Endothelial cell of umbilical vein (primary cell): ENCODE measurements around the gene TAS1R2.

Source experiments
- EZH2 ChIP-seq: IDR thresholded peaks from 2 replicates; pipeline ENCODE4 v1.6.1; 2012; ENCODE audit warnings: borderline replicate concordance, low read depth, mild to moderate bottlenecking, moderate library complexity, low read length, inconsistent platforms; ENCODE audit not compliant: severe bottlenecking
- FOS ChIP-seq: IDR thresholded peaks from 2 replicates; pipeline ENCODE4 v1.6.1; 2011; ENCODE audit warnings: mild to moderate bottlenecking, low read length, moderate library complexity, borderline replicate concordance; ENCODE audit not compliant: insufficient read depth
- JUN ChIP-seq: IDR thresholded peaks from 2 replicates; pipeline ENCODE4 v1.6.1; 2011; ENCODE audit warnings: borderline replicate concordance, low read depth; ENCODE audit not compliant: insufficient read length, insufficient read depth
- MYC ChIP-seq: IDR thresholded peaks from one replicate; pipeline ENCODE4 v1.6.1; 2011; ENCODE audit warnings: mild to moderate bottlenecking, low read depth, low read length
- POLR2A ChIP-seq: IDR thresholded peaks from 2 replicates; pipeline ENCODE4 v1.6.1; 2012; ENCODE audit warnings: low read depth, mild to moderate bottlenecking, control low read depth, low read length
- POLR2AphosphoS5 ChIP-seq: IDR thresholded peaks from 2 replicates; pipeline ENCODE4 v1.6.1; 2012; ENCODE audit warnings: low read depth, mild to moderate bottlenecking, control low read depth, low read length, moderate library complexity; ENCODE audit not compliant: insufficient read depth
- TF ChIP-seq, protein P1 (sequence below), 2 donors: IDR thresholded peaks; 1 replicate in 1 of 2; 2 replicates in 1 of 2; pipeline ENCODE4 v1.5.1; 2011; ENCODE audit warnings: low read length in 2 of 2, mild to moderate bottlenecking in 2 of 2, moderate library complexity in 2 of 2, control low read depth in 1 of 2, inconsistent platforms in 1 of 2, low read depth in 1 of 2; ENCODE audit not compliant: insufficient read depth in 1 of 2; ENCODE audit errors: extremely low read depth in 1 of 2
- TF ChIP-seq, protein P2 (sequence below): IDR thresholded peaks from 2 replicates; pipeline ENCODE4 v1.6.1; 2011; ENCODE audit not compliant: insufficient read depth, insufficient read length

DNA sequence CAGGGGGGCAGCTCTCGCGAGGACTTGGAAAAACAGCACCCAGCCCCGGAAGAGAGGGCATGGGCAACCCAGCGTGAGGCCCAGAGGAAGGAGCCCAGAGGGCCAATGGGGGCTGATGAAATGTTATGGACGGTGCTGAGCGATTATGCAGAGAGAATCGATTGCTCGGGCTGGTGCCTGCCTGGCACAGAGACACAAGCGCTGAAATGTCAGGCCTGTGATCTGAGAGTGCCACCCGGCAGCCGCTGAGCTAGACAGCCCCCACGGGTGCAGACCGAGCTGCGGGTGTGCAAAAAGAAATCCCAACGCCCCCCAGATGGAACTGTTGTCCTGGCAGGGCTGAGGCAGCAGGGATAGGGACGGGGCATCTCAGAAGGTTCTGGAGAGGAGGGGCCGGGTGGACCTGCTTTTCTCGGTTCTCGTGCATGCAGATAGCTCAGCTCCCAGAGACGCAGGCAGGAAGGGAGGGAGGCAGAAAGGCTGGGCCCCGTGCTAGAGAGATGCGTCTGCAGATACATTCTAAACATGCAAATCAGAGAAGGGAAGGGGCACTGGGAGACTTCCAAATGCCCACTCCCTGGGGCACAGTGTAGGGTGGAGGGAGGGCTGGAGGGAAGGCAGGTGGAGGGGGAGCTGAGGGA lies 41.5 kb downstream of the TAS1R2 start:
- TF ChIP-seq POLR2A = no peak
- TF ChIP-seq, protein P1, sequence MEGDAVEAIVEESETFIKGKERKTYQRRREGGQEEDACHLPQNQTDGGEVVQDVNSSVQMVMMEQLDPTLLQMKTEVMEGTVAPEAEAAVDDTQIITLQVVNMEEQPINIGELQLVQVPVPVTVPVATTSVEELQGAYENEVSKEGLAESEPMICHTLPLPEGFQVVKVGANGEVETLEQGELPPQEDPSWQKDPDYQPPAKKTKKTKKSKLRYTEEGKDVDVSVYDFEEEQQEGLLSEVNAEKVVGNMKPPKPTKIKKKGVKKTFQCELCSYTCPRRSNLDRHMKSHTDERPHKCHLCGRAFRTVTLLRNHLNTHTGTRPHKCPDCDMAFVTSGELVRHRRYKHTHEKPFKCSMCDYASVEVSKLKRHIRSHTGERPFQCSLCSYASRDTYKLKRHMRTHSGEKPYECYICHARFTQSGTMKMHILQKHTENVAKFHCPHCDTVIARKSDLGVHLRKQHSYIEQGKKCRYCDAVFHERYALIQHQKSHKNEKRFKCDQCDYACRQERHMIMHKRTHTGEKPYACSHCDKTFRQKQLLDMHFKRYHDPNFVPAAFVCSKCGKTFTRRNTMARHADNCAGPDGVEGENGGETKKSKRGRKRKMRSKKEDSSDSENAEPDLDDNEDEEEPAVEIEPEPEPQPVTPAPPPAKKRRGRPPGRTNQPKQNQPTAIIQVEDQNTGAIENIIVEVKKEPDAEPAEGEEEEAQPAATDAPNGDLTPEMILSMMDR (IDR thresholded peaks at IDR 0.05; ENCODE audit: extremely low read depth in 1 of 2, insufficient read depth in 1 of 2, low read depth in 1 of 2, low read length in 2 of 2) = no peak
- TF ChIP-seq POLR2AphosphoS5 = no peak
- TF ChIP-seq, protein P2, sequence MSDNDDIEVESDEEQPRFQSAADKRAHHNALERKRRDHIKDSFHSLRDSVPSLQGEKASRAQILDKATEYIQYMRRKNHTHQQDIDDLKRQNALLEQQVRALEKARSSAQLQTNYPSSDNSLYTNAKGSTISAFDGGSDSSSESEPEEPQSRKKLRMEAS = no peak
- no peak for TF ChIP-seq EZH2
- no peak for TF ChIP-seq FOS
- TF ChIP-seq MYC = no peak
- no peak for TF ChIP-seq JUN
